ENCODE measurements around the gene SLC12A7.
"Not testable (repeated sequence)": the region's sequence is repeated elsewhere in the genome, so short reads cannot be mapped to it uniquely, and the experiment has no call there.

Gene SLC12A7

DNA sequence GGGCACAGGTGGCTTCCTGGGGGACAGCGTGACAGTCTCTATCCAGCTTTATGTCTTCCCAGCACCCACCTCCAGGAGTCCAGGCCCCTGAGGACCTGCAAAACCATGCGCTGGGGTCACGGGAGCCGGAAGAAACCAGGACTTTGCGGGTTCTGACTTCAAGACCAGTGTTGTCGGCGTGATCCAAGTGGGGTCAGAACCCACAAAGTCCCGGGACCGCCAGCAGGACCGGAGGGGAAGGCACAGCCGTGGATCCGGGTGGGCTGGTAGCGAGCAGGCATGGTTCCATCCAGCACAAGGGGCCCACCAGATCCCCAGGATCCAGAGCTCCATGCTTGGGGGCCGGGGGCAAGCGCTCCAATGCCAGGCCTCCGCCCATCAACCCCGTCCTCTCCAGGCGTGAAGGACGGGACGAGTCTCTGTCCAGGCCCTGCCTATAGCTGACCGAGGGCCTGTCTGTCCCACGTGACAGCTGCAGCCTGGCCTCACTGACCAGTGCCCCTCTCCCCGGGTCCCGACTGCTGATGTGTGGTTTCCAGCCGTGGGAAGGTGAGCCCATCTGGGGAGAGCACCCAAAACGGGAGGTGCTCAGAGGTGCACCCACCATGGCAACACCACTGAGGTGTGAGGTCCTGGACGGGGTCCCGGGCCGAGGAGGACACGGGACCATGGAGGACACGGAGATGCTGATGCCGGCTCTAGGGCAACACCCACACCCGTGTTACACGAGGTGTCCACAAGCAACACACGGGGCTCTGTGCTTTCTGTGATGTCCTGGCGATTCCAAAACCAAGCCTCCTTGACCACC is 48.9 kb downstream of the SLC12A7 start:
- no peak for DNase-seq (ENCODE audit: low read depth in 2 of 2)

DNA sequence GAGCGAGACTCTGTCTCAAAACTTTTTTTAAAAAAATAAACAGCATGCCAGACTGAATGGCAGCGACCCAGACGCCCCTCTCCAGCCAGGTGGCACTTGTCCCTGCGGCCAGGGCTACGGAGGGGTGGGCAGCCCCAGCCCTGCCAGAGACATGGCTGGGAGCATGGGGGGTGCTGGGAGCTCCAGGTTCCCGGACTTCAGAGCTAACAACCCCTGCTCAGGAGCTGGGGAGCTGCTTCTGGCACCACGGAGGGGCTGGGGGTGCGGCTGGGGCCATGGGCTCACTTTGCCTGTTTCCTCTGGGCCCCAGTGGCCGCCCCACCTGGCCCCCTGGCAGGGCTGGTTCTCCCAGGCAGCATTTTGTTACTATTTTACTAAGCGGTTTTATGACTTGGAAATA is 49.9 kb downstream of the SLC12A7 start:
- DNase-seq (ENCODE audit: low read depth in 2 of 2) = no peak

DNA sequence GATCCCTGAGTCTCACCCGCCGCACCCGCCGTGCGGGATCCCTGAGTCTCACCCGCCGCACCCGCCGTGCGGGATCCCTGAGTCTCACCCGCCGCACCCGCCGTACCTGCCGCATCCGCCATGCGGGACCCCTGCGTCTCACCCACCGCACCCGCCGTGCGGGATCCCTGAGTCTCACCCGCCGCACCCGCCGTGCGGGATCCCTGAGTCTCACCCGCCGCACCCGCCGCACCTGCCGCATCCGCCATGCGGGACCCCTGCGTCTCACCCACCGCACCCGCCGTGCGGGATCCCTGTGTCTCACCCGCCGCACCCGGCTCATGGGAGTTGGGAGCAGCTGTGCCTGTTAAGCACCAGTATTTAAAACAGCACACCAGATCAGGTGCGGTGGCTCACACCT is 50.6 kb downstream of the SLC12A7 start:
- not testable (repeated sequence) for DNase-seq (ENCODE audit: low read depth in 2 of 2)

DNA sequence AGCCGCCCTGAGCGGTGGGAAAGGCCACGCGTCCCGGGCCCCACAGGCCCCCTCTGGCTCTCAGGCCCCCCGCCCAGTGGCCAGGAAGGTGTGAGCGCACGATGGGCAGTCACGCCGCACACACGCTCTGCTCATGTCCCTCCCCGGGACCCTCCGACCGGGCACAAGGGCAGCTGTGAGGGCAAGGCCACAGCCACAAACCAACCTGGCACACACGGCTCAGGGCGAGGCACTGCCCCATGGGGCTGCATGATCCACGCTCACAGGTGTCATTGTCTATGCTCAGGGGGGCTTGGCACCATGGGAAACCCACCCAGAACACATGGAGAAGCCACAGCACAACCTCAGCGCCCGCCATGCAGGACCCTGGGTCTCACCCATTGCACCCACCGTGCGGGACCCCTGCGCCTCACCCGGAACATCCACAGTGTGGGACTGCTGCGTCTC is 51.3 kb downstream of the SLC12A7 start:
- no peak for DNase-seq (ENCODE audit: low read depth in 2 of 2)

DNA sequence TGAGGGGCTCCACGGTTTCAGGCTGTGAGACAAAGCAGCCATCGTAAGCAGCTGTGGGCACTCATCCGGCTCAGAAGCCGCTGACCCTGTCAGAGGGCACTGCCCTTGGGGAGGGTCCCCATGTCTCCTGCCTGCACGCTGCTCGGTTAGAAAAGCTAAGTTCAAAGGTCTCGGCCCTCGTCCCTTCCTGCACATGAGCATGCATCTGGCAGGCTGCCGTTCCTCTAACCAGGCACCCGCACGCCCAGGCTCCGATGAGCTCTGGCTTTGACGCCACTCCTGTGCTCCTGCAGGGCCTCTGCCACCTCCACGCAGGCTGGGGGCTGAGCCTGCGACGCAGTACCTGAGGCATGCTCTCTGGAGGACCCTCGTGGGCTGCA is 52.0 kb downstream of the SLC12A7 start:
- DNase-seq (ENCODE audit: low read depth in 2 of 2) = no peak

DNA sequence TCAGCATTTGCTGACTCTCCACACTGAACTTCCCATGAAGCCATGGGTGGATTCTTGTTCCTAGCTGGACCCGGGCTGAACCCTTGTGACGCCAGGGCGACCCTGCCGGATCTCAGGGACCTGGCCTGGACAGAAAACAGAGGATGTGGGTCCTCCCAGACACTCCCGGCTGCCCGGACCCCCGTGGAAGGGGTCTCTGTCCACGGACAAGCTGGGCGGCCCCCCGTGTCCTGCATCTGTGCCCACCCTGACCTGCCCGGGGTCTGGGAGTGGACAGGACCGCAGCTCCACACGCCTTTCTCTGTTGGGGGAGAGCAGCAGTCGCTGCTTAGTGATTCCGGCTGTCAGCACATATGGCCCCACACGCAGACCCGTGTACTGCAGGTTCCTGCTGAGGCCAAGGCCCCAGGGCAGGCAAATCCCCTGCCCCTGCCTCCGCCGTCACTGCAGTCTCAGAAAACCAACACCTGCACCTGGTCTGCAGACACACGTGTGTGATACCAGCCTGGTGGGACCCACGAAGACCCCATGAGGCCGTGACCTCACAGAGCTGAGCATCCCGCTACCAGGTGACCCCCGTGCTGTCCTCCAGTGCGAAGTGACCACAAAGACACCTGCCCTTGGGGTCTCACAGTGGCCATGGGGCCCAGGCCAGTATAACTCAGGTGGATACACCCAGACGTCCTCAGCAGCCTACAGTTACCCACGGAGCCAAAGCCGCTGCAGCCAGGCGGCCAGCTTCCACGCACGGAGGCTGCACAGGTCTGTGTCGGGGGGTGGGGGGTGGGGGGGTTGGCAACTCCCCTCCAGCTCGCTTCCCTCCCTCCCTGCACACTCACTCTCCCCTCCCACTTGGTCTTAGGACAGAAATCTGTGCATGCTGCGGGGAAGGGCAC is 52.6 kb downstream of the SLC12A7 start:
- no peak for DNase-seq (ENCODE audit: low read depth in 2 of 2)

DNA sequence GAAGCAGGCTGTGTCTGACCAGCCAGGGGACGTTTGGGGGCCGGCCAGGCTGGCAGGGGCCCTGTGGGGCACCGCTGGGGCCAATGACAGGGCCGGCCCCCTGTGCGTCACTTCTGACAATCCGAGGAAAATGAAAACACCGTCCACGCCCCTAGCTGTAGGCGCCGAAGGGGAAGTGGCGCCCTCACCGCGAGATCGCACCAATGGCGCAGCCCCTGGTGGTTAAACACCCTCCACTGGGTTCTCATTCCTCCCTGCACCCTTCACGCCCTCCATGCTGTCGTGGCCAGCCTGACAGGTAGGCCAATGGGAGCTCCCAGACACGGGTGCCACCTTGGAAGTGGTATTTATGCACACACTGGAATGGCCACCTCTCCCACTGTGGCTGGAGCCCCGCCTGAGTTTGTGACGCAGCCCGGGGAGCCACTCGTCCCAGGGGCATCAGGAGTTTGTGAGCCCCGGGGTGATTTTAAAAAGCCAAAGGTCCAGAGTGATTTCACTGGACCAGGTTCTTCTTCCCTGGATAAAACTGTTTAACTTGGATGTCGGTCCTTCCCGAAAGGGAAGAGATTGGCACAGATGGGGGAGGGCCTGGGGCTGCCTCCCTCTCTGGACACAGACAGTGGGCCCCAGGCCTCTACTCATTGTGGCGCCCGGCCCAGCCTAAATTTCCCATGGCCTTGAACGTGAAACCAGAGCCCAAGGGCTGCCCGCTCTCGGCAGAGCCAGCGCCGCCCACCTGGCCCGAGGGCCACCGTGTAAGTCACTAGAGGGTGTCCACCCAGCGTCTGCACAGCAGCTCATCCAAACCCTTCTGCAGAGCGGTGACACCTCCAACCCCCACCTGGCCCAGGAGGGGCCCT is 53.5 kb downstream of the SLC12A7 start:
- no peak for DNase-seq (ENCODE audit: low read depth in 2 of 2)

DNA sequence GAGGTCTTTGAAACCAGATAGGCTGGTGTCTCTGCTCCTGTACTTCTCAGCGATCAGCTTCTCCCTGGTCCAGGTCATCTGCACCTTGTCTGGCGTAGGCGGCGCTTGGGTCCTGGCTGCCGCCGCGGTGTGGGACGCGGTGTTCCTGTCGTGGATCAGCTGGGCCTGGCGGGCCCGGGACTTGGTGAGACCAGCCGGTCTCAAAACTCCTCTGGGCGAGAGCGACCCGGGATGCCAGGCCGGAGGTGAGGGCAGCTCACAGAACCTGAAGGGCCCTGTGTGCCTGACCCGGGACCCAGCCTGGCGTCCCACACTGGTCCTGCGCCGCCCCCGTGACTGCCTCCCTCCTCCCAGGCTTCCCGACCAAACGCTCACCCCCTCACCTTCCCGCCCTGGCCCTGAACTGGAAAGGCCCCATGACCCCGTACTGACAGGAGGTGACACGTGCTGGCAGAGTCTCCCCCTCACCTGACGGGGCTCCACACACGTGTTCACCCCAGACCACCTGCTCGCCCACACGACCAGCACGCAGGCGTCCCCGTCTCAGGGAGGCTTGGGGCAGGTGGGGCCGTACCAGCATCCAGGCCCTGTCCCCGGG is 54.3 kb downstream of the SLC12A7 start:
- no peak for DNase-seq (ENCODE audit: low read depth in 2 of 2)

DNA sequence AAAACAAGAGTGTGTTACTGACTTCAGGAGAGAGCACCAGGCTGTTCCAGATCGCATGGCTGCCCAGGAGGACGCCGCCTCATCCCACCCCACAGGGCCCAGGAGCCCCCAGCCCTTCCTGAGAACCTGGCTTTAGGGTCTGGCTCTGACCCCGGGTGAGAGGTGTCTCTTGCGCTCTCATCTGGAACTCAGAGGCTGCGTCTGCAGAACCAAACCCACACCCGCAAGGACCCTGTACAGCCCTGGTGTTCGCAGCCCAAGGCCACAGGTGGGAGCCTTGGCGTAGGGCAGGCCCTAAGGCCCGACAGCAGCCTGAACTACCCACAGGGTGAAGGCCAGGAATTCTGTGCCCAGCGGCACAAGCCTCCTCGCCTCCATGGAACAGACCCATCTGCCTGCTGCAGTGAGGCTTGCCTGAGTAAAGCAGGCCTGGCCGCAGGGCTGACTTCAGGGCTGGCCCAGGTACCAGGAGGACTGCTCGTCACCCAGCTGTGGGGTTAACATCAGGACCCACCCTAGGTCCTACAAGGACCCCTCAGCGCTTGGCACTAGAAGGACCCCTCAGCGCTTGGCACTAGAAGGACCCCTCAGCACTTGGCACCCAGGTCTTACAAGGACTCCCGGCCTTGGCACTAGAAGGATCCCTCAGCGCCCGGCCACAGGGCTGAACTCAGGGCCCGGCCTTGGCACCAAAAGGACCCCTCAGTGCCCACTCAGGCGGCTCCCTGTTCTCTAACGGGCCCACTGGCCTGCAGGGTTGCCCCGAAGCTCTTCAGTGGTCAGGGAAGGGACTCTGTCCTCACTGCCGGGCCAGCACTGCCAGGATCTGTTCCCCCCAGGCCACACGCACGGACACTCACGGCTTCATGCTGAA is 55.0 kb downstream of the SLC12A7 start:
- no peak for DNase-seq (ENCODE audit: low read depth in 2 of 2)

DNA sequence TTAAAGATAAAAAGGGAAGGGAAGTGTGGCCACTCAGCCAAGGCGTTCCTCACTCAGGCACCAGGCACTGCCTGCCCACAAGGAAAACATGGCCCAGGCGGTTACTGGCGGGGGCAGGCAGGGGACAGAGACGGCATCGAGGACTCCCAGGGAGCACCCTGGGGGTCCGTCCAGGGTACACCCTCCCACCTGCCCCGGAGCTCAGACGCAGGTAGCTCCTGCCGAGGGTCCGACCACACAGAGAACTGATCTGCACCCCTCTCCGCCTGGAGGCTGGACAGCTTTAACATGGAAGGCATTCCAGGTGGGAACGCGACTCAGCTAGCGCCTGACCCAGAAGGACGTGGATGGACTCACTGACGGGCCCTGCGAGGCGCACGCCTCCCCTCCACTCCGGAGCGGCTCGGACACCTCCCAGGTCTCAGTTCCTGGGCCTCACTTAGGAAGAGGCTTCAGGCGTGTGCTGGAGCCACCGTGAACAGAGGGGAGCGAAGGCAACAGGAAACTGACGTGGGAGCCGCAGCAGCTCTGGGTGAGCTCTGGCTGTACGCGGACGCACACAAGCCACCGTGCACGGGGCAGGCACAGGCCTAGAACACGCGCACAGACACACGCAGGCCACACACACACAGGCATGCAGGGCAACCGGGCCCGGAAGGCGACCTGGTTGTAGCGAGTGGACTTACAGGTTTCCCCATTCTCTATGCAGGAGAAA is 55.8 kb downstream of the SLC12A7 start:
- no peak for DNase-seq (ENCODE audit: low read depth in 2 of 2)

DNA sequence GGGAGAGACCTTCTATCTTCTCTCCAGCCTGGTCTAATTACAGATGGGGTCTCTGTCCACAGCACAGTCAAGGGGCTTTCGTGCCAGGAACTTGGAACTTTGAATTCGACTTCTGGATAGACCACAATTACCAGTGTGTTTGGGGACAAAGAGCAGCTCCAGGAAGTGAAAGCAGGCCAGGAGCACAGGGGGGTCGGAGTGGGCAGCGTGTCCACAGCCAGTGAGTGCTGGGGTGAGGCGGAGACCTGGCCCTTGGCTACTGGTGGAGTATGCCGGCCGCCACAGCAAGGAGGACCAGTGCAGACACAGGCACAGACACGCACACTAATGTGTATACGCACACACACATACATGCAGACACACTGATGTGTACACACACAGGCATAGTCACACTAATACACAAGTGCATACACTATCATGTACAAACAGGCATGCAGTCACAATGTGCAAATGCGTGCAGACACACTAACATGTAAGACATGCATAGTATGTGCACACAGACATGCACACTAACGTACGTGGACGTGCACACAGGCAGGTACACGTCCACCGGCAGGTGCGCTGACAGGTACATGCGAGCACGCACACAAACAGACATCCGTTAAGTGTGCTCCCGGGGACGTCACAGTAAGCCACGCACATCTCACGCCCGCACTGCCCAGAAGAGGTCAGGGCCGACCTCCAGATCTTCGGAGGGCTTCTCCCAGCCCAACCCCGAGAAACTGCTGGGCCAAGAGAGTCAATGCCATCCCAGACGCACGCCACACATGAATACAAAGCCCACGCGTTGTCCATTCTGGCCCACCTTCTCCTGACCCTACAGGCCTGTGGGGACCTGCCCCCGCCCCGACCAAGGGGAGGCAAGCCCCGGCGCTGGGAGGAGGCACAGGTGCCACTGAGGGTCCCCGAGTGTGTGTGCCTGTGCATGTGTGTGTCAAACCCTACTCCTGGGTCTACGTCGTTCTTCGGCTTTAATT is 56.8 kb downstream of the SLC12A7 start:
- no peak for DNase-seq (ENCODE audit: low read depth in 2 of 2)

DNA sequence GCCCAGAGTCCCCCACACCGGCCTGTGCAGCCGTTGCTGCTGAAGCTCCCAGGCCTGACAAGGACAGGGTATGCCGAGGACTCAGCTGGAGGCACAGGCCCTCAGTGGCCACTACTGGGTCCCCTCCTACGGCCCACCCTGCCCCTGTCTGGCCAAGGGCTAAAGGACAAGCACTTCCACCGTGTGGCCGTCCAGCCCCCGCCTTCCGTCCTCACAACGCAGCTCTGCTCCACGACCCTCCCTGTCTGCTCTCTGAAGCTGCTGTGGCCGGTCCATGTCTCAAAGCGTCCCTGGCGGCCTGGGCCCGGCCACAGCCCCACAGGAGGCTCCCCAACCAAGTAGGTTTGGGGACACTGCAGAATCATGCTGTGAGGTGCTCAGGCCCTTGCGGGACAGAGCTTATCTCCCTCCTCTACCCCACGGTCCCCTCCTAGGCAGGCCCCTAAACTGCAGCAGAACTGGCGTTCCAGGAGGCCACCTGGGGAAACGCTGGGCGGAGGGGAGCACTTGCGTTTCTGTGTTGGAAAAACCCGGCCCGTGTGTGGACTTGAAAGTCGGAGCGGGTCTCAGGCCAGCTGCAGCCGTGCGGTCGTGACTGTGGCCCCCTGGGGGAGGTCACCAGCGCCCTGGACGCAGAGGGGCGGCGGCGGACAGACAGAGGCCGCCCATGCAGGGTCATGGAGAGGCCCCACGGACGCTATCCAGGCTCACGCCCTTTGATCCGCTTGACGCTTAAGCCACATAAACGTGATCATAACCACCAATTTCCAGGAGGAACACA is 57.7 kb downstream of the SLC12A7 start:
- DNase-seq (ENCODE audit: low read depth in 2 of 2) = no peak

DNA sequence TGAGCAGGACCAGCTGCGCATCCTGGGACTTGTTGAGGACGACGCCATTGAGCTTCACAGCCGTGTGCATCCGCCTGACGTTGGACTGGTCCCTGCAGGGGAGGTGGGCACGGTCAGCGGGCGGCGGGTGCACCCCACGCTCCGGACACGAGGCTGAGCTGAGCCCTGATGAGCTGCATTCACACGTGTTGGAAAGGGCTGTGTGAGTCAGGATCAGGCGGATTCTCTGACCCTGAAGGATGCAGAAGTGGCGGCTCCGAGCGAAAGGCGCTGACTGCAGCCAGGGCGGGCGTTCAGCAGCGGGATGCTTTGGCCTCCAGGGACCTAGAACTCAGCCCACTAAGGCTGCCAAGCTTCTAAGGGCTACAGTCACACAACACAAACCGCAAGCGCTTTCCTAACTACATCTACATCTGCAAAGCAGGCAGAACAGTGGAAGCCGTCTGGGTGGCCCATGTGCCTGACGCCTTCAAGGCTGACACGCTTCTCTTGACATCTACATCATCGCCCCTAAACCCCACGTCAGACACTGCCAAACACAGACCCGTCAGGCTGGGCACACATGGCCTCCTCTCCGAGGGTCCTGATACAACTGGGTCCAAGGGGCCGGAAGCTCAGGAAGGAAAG is 58.4 kb downstream of the SLC12A7 start:
- DNase-seq (ENCODE audit: low read depth in 2 of 2) = no peak

DNA sequence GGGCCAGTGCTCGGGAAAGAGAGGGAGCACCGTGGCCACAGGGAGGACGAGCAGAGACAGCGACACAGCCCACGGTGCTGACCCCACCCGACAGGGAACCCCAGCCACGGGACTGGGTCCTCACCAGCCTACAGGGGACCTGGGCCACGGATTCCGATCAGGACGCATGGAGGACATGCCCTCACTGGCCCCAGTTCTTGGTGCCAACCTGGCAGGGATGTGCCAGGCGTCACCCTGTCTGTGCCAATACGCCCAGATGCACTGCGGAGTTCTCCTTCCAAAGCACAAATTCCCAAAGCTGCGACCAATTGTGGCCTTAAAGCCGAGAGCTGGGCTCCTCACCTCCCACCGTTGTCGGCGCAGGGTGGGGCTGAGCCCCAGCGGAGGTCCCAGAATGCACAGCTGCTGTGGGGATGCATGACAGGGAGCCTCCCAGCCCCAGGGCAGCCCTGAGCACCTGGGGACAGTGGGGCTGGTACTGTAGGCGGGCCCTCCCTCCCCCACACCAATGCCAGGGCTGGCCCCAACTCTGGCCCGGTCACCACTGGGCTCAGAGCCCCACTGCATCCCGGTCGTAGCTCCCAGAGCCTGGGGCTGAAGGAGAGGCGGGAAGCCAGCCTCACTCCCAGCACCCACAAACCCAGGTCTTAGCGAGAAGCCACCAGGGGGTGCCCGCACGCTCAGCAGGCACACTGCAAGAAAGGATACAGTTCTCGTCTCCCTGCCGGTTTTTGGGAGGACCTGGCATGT is 59.0 kb downstream of the SLC12A7 start:
- no peak for DNase-seq (ENCODE audit: low read depth in 2 of 2)

DNA sequence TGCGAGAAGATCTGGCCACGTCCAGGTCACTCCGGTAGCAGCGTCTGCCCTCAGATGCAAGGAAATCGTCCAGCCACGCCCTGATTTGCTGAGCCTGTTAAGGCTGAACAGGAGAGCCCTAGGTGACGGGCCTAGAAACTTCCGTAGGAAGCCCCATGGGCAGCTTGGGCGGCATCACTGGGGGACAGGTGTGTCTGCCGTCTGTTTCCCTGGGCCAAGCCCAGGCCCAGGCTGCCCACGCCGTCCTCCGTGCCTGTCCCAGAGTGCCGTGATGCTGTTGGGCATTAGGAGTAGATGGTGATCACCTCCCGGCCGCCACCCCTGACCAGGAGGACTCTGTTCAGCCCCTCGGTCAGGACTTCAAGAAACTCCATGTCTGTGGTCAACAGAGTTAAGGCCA is 59.8 kb downstream of the SLC12A7 start:
- no peak for DNase-seq (ENCODE audit: low read depth in 2 of 2)

DNA sequence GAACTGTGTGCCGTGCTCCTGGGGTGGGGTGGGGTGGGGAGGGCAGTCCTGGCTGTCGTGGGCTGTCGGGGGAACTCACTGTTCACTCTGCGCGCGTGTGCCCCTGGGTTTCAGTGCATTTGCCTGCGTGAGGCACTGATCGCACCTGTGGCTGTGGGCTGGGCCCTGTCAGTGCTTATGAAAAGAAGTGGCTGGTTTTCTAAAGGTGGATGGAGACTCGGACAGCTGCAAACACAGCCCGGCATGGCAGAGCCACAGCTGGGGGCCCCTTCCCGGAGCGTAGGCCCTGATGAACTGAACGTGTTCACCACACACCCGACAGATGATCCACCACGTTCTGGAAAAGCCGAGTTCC is 60.5 kb downstream of the SLC12A7 start:
- no peak for DNase-seq (ENCODE audit: low read depth in 2 of 2)
